GM12878 (cell line): ENCODE data around the gene C20orf144.

Experiments used
- CBX3 ChIP-seq: fragments of 200-600 bp; sonication (generic); IDR thresholded peaks from 2 replicates; pipeline ENCODE4 v1.6.1; 2016; ENCODE audit warnings: low read depth, borderline replicate concordance
- EP300 ChIP-seq, 2 experiments: fragments of 150-350 bp in 1 of 2; IDR thresholded peaks; 2 replicates each; pipeline ENCODE4 v1.6.1; 2011 to 2012; ENCODE audit warnings: low read depth in 2 of 2, low read length in 2 of 2, borderline replicate concordance in 1 of 2, improper control_type of control experiment in 1 of 2, inconsistent platforms in 1 of 2; ENCODE audit not compliant: control insufficient read depth in 1 of 2
- EZH2 ChIP-seq: IDR thresholded peaks from 2 replicates; pipeline ENCODE4 v1.6.1; 2012; ENCODE audit warnings: low read depth, mild to moderate bottlenecking, control low read depth, inconsistent platforms, low read length, borderline replicate concordance; ENCODE audit not compliant: control insufficient read depth
- HCFC1 ChIP-seq: fragments of 150-350 bp; IDR thresholded peaks from 2 replicates; pipeline ENCODE4 v1.6.1; 2014; ENCODE audit warnings: low read length
- MTA3 ChIP-seq: IDR thresholded peaks from 2 replicates; pipeline ENCODE4 v1.6.1; 2012; ENCODE audit warnings: low read length, inconsistent platforms, borderline replicate concordance
- NRF1 ChIP-seq: conservative IDR thresholded peaks from 2 replicates; pipeline ENCODE4 v1.6.1; 2011; ENCODE audit warnings: mild to moderate bottlenecking, low read depth, low read length, improper control_type of control experiment
- POLR2A ChIP-seq: IDR thresholded peaks from 2 replicates; pipeline ENCODE4 v1.6.1; 2011; ENCODE audit warnings: low read depth, mild to moderate bottlenecking, low read length
- POLR2AphosphoS5 ChIP-seq: IDR thresholded peaks from 2 replicates; pipeline ENCODE4 v1.6.1; 2011; ENCODE audit warnings: mild to moderate bottlenecking, low read length, inconsistent platforms
- SIN3A ChIP-seq: IDR thresholded peaks from 2 replicates; pipeline ENCODE4 v1.6.1; 2012; ENCODE audit warnings: low read depth, low read length, improper control_type of control experiment
- SIX5 ChIP-seq: IDR thresholded peaks from 2 replicates; pipeline ENCODE4 v1.6.1; 2011; ENCODE audit warnings: mild to moderate bottlenecking, low read depth, low read length, moderate library complexity; ENCODE audit not compliant: severe bottlenecking
- TF ChIP-seq, protein P1 (sequence below), 3 experiments: IDR thresholded peaks in 2 of 3; conservative IDR thresholded peaks in 1 of 3; 2 replicates each; pipeline ENCODE4 v1.5.1; 2011; ENCODE audit warnings: low read depth in 3 of 3, low read length in 3 of 3, mild to moderate bottlenecking in 3 of 3, control low read depth in 2 of 3, moderate library complexity in 2 of 3, inconsistent platforms in 1 of 3, mixed read lengths in 1 of 3; ENCODE audit not compliant: control insufficient read depth in 2 of 3, insufficient read depth in 1 of 3; ENCODE audit errors: extremely low read depth in 1 of 3
- TF ChIP-seq, protein P2 (sequence below): fragments of 450-650 bp; IDR thresholded peaks from 2 replicates; pipeline ENCODE4 v1.6.1; 2017; ENCODE audit warnings: mild to moderate bottlenecking, low read depth, inconsistent platforms; ENCODE audit not compliant: poor library complexity, severe bottlenecking
- TF ChIP-seq, protein P3 (sequence below): IDR thresholded peaks from 2 replicates; pipeline ENCODE4 v1.6.1; 2012; ENCODE audit warnings: low read depth, low read length, improper control_type of control experiment

DNA sequence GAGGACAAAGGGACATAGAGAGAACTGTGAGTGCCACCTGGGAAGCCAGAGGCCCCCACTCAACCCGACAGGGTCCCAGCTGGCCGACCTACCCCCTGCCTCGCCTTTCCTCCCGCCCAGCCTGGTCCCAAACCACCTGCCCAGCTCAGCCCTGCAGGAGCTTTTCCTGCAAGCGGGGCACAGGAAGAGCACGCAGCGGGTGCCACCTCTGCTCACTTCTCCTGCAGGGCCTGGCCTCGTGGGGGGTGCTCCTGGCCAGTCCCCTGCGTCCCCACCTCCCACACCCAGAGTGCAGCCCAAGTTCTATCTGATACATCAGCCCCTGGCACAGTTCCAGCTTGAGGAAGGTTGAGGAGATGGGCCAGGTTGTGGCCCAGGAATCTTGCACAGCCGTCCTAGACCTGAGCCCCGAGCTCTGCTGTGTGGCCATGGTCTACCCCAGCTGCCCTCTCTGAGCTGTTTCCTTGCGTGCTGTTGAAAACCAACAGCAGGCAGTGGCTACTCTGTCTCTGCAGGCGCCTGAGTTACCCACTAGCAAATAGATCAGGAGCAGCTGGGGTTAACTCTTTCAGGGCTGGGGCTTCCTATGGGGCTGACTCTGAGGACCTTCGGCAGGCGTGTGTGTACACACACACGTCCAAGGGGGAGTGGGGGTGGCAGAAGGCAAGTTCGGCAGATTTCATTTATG lies 10.4 kb downstream of the C20orf144 start:
- TF ChIP-seq POLR2AphosphoS5, result no peak
- TF ChIP-seq SIN3A, result no peak
- no peak for TF ChIP-seq EP300 (IDR thresholded peaks at IDR 0.05; ENCODE audit: borderline replicate concordance in 1 of 2, control insufficient read depth in 1 of 2, low read depth in 2 of 2, low read length in 2 of 2)
- TF ChIP-seq, protein P1, sequence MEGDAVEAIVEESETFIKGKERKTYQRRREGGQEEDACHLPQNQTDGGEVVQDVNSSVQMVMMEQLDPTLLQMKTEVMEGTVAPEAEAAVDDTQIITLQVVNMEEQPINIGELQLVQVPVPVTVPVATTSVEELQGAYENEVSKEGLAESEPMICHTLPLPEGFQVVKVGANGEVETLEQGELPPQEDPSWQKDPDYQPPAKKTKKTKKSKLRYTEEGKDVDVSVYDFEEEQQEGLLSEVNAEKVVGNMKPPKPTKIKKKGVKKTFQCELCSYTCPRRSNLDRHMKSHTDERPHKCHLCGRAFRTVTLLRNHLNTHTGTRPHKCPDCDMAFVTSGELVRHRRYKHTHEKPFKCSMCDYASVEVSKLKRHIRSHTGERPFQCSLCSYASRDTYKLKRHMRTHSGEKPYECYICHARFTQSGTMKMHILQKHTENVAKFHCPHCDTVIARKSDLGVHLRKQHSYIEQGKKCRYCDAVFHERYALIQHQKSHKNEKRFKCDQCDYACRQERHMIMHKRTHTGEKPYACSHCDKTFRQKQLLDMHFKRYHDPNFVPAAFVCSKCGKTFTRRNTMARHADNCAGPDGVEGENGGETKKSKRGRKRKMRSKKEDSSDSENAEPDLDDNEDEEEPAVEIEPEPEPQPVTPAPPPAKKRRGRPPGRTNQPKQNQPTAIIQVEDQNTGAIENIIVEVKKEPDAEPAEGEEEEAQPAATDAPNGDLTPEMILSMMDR (IDR thresholded peaks at IDR 0.05 in 2 of 3, conservative IDR thresholded peaks at IDR 0.05 in 1 of 3; ENCODE audit: control insufficient read depth in 2 of 3, extremely low read depth in 1 of 3, insufficient read depth in 1 of 3, low read depth in 3 of 3, low read length in 3 of 3), result no peak
- TF ChIP-seq, protein P2, sequence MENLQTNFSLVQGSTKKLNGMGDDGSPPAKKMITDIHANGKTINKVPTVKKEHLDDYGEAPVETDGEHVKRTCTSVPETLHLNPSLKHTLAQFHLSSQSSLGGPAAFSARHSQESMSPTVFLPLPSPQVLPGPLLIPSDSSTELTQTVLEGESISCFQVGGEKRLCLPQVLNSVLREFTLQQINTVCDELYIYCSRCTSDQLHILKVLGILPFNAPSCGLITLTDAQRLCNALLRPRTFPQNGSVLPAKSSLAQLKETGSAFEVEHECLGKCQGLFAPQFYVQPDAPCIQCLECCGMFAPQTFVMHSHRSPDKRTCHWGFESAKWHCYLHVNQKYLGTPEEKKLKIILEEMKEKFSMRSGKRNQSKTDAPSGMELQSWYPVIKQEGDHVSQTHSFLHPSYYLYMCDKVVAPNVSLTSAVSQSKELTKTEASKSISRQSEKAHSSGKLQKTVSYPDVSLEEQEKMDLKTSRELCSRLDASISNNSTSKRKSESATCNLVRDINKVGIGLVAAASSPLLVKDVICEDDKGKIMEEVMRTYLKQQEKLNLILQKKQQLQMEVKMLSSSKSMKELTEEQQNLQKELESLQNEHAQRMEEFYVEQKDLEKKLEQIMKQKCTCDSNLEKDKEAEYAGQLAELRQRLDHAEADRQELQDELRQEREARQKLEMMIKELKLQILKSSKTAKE, result no peak
- TF ChIP-seq HCFC1, result no peak
- TF ChIP-seq MTA3, result no peak
- TF ChIP-seq, protein P3, sequence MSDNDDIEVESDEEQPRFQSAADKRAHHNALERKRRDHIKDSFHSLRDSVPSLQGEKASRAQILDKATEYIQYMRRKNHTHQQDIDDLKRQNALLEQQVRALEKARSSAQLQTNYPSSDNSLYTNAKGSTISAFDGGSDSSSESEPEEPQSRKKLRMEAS, result no peak
- no peak for TF ChIP-seq SIX5
- no peak for TF ChIP-seq EZH2
- TF ChIP-seq NRF1, result no peak
- no peak for TF ChIP-seq POLR2A
- no peak for TF ChIP-seq CBX3
